ENCODE results near the gene SLC27A6.

GRCh38 chr5:129074903-129075302 lies 109.6 kb downstream of the SLC27A6 start:
- TF ChIP-seq, protein P1, sequence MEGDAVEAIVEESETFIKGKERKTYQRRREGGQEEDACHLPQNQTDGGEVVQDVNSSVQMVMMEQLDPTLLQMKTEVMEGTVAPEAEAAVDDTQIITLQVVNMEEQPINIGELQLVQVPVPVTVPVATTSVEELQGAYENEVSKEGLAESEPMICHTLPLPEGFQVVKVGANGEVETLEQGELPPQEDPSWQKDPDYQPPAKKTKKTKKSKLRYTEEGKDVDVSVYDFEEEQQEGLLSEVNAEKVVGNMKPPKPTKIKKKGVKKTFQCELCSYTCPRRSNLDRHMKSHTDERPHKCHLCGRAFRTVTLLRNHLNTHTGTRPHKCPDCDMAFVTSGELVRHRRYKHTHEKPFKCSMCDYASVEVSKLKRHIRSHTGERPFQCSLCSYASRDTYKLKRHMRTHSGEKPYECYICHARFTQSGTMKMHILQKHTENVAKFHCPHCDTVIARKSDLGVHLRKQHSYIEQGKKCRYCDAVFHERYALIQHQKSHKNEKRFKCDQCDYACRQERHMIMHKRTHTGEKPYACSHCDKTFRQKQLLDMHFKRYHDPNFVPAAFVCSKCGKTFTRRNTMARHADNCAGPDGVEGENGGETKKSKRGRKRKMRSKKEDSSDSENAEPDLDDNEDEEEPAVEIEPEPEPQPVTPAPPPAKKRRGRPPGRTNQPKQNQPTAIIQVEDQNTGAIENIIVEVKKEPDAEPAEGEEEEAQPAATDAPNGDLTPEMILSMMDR (IDR thresholded peaks at IDR 0.05) = no peak
- no peak for TF ChIP-seq POLR2A (IDR thresholded peaks at IDR 0.05)
